Osteocyte (in vitro differentiated cells): Measurements from ENCODE around the gene DUOXA2. TPM values are rescaled to one million over a fixed set of nuclear protein-coding genes. Genes with fewer than 3 reads are reported as not detected.

Source experiments
- DNase-seq: peaks from one replicate; pipeline ENCODE4 v3.0.0; 2021; ENCODE audit warnings: mixed read lengths; ENCODE audit not compliant: unreplicated experiment; ENCODE audit errors: extremely low spot score
- H3K27ac Mint-ChIP-seq: one replicate; pipeline ENCODE4 v1.8.0; 2021; ENCODE audit warnings: mild to moderate bottlenecking, mixed read lengths; ENCODE audit not compliant: unreplicated experiment
- H3K27me3 Mint-ChIP-seq: one replicate; pipeline ENCODE4 v1.8.0; 2021; ENCODE audit warnings: mixed read lengths; ENCODE audit not compliant: unreplicated experiment
- H3K36me3 Mint-ChIP-seq: one replicate; pipeline ENCODE4 v1.8.0; 2021; ENCODE audit warnings: mixed read lengths; ENCODE audit not compliant: unreplicated experiment
- H3K4me1 Mint-ChIP-seq: one replicate; pipeline ENCODE4 v1.8.0; 2021; ENCODE audit warnings: mixed read lengths; ENCODE audit not compliant: unreplicated experiment
- H3K4me3 Mint-ChIP-seq: one replicate; pipeline ENCODE4 v1.8.0; 2021; ENCODE audit warnings: mild to moderate bottlenecking, moderate library complexity, mixed read lengths; ENCODE audit not compliant: unreplicated experiment
- H3K9me3 Mint-ChIP-seq: one replicate; pipeline ENCODE4 v1.8.0; 2021; ENCODE audit warnings: mixed read lengths; ENCODE audit not compliant: unreplicated experiment
- total RNA-seq: library from RNA; stranded (reverse); gene quantifications from 2 replicates; pipeline ENCODE4 v1.2.1, GENCODE V29; 2021
- TF ChIP-seq, protein P1 (sequence below): fragments of 200-600 bp; sonication (generic); IDR thresholded peaks from 2 replicates; pipeline ENCODE4 v1.5.0; 2021; ENCODE audit warnings: antibody characterized with exemption, mild to moderate bottlenecking, moderate library complexity

Gene DUOXA2
- total RNA-seq, 1 donor from 2014 or later: not detected

DNA sequence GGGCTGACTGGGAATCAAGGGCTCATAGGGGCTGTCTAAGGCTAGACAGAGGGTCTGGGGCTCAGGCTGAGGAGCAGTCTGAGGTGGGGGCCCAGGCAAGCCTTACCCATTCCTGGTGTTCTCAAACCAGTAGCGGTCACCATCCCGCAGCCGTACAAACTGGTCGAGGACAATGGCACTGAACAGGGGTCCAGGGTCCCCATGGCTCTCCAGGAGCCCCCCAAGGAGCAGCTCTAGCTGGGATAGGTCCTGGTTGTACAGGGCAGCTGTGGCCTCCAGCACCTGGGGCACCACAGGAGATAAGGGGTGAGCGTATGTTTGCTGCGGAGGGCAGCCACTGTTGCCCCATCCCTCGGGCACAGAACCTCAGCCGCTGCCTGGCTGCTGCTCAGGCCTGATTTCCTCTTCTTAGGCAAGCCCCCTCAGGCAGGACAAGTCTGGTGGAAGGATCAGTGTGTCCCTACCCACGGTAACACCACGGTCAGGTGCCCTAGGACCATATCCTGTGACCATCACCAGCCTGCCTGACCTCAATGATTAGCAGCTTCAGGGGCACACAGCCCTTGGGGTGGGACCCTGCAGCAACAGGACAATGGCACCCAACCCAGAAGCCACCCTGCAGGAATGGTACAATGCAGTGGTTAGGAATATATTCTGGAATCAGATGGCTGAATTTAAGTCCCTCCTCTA, 6.0 kb upstream of the DUOXA2 start:
- no peaks in the 10 kb centered on the region for H3K36me3 Mint-ChIP-seq
- no peak overlapping the region for H3K27ac Mint-ChIP-seq
- H3K9me3 Mint-ChIP-seq: no peaks in the 10 kb centered on the region
- H3K27me3 Mint-ChIP-seq: peaks cover 44% of the 10 kb centered on the region
- TF ChIP-seq, protein P1, sequence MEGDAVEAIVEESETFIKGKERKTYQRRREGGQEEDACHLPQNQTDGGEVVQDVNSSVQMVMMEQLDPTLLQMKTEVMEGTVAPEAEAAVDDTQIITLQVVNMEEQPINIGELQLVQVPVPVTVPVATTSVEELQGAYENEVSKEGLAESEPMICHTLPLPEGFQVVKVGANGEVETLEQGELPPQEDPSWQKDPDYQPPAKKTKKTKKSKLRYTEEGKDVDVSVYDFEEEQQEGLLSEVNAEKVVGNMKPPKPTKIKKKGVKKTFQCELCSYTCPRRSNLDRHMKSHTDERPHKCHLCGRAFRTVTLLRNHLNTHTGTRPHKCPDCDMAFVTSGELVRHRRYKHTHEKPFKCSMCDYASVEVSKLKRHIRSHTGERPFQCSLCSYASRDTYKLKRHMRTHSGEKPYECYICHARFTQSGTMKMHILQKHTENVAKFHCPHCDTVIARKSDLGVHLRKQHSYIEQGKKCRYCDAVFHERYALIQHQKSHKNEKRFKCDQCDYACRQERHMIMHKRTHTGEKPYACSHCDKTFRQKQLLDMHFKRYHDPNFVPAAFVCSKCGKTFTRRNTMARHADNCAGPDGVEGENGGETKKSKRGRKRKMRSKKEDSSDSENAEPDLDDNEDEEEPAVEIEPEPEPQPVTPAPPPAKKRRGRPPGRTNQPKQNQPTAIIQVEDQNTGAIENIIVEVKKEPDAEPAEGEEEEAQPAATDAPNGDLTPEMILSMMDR: no peak
- DNase-seq: no peak
- no peak overlapping the region for H3K4me3 Mint-ChIP-seq
- H3K4me1 Mint-ChIP-seq: peaks cover 7% of the 10 kb centered on the region

DNA sequence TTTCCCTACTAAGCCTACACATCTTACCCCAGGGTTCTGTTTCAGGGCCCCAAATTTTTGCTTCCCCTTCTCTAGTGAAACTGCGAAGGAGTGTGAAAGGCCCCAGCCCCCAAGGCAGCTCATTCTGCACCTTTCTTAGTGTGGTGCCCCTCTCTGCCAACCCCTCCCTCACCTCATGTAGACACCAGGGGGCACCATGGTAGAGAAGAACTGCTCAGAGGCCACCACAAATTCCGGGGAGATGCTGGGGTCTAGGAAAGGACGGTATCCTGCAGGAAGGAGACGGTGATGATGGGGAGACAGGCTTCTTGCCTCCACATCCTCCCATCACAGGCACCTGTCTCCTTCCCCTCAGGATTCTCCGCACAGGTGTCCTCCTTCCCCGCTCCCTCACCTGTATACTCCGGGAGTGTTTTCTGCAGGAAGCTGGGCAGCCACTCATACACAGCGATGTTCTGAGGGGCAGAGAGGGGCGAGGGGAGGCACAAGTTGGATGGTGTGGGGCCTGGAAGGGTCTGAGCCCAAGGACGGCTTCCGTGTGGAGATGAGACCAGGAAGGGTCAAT, 3.8 kb upstream of the DUOXA2 start:
- H3K9me3 Mint-ChIP-seq: no peaks in the 10 kb centered on the region
- peaks cover 8% of the 10 kb centered on the region for H3K4me1 Mint-ChIP-seq
- no peaks in the 10 kb centered on the region for H3K36me3 Mint-ChIP-seq
- no peak overlapping the region for H3K27ac Mint-ChIP-seq
- TF ChIP-seq, protein P1: no peak
- peaks cover 57% of the 10 kb centered on the region for H3K27me3 Mint-ChIP-seq
- DNase-seq: no peak
- H3K4me3 Mint-ChIP-seq: no peak overlapping the region

DNA sequence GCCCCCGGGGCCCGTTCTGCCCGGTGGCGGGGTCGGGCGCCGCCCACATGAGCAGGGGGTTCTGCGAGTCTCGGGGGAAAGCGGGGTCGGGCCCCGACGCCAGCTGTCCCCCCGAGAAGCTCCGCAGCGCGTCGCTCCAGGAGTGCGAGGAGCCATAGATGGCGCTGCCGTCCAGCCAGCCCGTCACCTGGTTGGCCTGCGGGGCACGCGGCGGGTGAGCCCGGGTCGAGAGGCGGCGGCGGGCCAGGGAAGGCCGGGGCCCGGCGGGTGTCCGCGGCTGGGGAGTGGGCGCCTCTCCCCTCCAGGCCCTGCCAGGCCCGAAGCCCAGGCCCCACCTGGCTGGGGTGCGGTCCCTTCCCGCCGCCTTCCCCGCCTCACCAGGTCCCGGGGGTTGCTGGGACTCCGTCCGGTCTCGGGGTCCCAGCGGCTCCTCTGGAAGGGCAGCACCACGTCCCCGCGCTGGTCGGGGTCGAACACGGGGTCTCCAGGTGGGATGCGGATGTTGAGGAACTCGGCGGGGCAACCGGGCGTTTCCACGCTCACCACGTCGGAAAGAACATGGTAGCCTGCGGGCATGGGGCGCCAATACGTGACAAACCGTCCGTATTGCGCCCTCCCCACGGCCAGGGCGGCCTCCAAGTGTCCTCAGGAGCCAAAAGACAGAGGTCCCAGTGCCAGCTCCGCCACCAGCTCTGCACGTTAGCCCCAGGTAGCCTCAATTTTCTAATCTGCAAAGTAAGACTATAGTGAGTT, 2.6 kb upstream of the DUOXA2 start:
- H3K4me3 Mint-ChIP-seq: no peak overlapping the region
- peaks cover 8% of the 10 kb centered on the region for H3K4me1 Mint-ChIP-seq
- TF ChIP-seq, protein P1: no peak
- H3K27me3 Mint-ChIP-seq: peaks cover 62% of the 10 kb centered on the region
- DNase-seq: no peak
- no peak overlapping the region for H3K27ac Mint-ChIP-seq
- no peaks in the 10 kb centered on the region for H3K36me3 Mint-ChIP-seq
- H3K9me3 Mint-ChIP-seq: no peaks in the 10 kb centered on the region

DNA sequence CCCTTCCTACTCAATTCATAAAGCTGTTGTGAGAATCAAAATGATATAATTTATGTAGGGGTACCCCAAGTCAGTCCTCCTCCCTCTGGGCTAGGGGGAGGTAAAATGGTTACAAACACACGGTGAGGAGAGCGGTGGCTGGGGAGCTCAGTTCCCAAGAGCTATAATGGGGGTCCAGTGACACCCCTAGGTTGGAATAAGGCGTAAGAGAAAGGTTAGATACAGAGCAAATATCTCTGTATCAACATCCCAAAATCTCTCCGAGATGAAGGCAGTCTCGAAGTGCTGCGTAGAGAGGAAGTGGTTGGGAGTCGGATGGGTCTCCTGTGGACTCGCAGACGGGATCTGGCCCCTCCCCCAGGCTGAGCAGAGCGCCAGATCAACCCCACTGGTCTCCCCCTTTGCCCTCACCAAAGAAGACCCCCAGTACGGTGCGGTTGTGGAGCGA, 2.0 kb upstream of the DUOXA2 start:
- Mint-ChIP-seq H3K9me3 (no peaks in the 10 kb centered on the region), H3K27me3 (peaks cover 62% of the 10 kb centered on the region), H3K4me3 (peak overlapping the region; percentile 38), H3K36me3 (no peaks in the 10 kb centered on the region), H3K27ac (no peak overlapping the region), H3K4me1 (peaks cover 8% of the 10 kb centered on the region)
- no peak for DNase-seq
- TF ChIP-seq, protein P1: no peak
